ENCODE data around the gene CBX7.

- no peak for TF ChIP-seq POLR2A (IDR thresholded peaks at IDR 0.05; ENCODE audit: low read depth, low read length)
- no peak for TF ChIP-seq POLR2AphosphoS5 (IDR thresholded peaks at IDR 0.05; ENCODE audit: low read depth, low read length)
Measured at GRCh38 chr22:39184586-39185577, 32.4 kb upstream of the CBX7 start.
